ENCODE data around the gene MTLN.
"Not testable (repeated sequence)": the region's sequence is repeated elsewhere in the genome, so short reads cannot be mapped to it uniquely, and the experiment has no call there.

MTLN gene

GRCh38 chr2:110198016-110198415 lies 14.3 kb downstream of the MTLN start:
- no peak for FAIRE-seq

GRCh38 chr2:110197452-110197851 lies 14.9 kb downstream of the MTLN start:
- no peak for FAIRE-seq

- FAIRE-seq, result not testable (repeated sequence)
Observed at GRCh38 chr2:110190169-110190568, 22.2 kb downstream of the MTLN start.

GRCh38 chr2:110182449-110182848 lies 29.9 kb downstream of the MTLN start:
- FAIRE-seq, result no peak

GRCh38 chr2:110180036-110180435 lies 32.3 kb downstream of the MTLN start:
- no peak for FAIRE-seq

- no peak for FAIRE-seq
Observed at GRCh38 chr2:110173523-110173922, 38.8 kb downstream of the MTLN start.

GRCh38 chr2:110172506-110172905 lies 39.8 kb downstream of the MTLN start:
- no peak for FAIRE-seq

GRCh38 chr2:110170102-110170501 lies 42.2 kb downstream of the MTLN start:
- FAIRE-seq, result no peak

- FAIRE-seq, result no peak
Observed at GRCh38 chr2:110167326-110168000, 44.9 kb downstream of the MTLN start.

- no peak for FAIRE-seq
Observed at GRCh38 chr2:110166266-110166665, 46.1 kb downstream of the MTLN start.

Measured in colon (tissue), 2 donors.